ENCODE measurements around the gene RTCB.

The RTCB gene

GRCh38 chr22:32411829-32412592, at the start of gene RTCB:
TSS of gene RTCB (minus strand) at chr22:32412247. CDS start at chr22:32412156, 91 bp downstream.
- DNase-seq (ENCODE audit: low spot score): peak; percentile 95

GRCh38 chr22:32457031-32457430, 45.0 kb upstream of the RTCB start:
- DNase-seq (ENCODE audit: low spot score): no peak

- no peak for DNase-seq (ENCODE audit: low spot score)
Observed at GRCh38 chr22:32448980-32449379, 36.9 kb upstream of the RTCB start.

- DNase-seq (ENCODE audit: low spot score): no peak
Observed at GRCh38 chr22:32446321-32446720, 34.3 kb upstream of the RTCB start.

- DNase-seq (ENCODE audit: low spot score): no peak
Observed at GRCh38 chr22:32444068-32444467, 32.0 kb upstream of the RTCB start.

GRCh38 chr22:32430352-32430751, 18.3 kb upstream of the RTCB start:
- no peak for DNase-seq (ENCODE audit: low spot score)

GRCh38 chr22:32426881-32427280, 14.8 kb upstream of the RTCB start:
- DNase-seq (ENCODE audit: low spot score): no peak

GRCh38 chr22:32423664-32424063, 11.6 kb upstream of the RTCB start:
- DNase-seq (ENCODE audit: low spot score): no peak

- DNase-seq (ENCODE audit: low spot score): no peak
Observed at GRCh38 chr22:32422062-32422461, 10.0 kb upstream of the RTCB start.

- no peak for DNase-seq (ENCODE audit: low spot score)
Observed at GRCh38 chr22:32421484-32421883, 9.4 kb upstream of the RTCB start.

GRCh38 chr22:32417906-32418305, 5.9 kb upstream of the RTCB start:
- no peak for DNase-seq (ENCODE audit: low spot score)

- DNase-seq (ENCODE audit: low spot score): no peak
Observed at GRCh38 chr22:32416556-32417085, 4.6 kb upstream of the RTCB start.

- no peak for DNase-seq (ENCODE audit: low spot score)
Observed at GRCh38 chr22:32414191-32414590, 2.1 kb upstream of the RTCB start.

GRCh38 chr22:32413719-32414118, 1.7 kb upstream of the RTCB start:
- no peak for DNase-seq (ENCODE audit: low spot score)

- DNase-seq (ENCODE audit: low spot score): peak; percentile 23
Observed at GRCh38 chr22:32411402-32411801, 645 bp downstream of the RTCB start.

GRCh38 chr22:32410459-32410858, 1.6 kb downstream of the RTCB start:
- DNase-seq (ENCODE audit: low spot score): no peak

GRCh38 chr22:32409977-32410376, 2.1 kb downstream of the RTCB start:
- no peak for DNase-seq (ENCODE audit: low spot score)

- no peak for DNase-seq (ENCODE audit: low spot score)
Observed at GRCh38 chr22:32407936-32408335, 4.1 kb downstream of the RTCB start.

- no peak for DNase-seq (ENCODE audit: low spot score)
Observed at GRCh38 chr22:32407312-32407711, 4.7 kb downstream of the RTCB start.

GRCh38 chr22:32404021-32404420, 8.0 kb downstream of the RTCB start:
- no peak for DNase-seq (ENCODE audit: low spot score)

- no peak for DNase-seq (ENCODE audit: low spot score)
Observed at GRCh38 chr22:32401486-32401885, 10.6 kb downstream of the RTCB start.

GRCh38 chr22:32396746-32397145, 15.3 kb downstream of the RTCB start:
- DNase-seq (ENCODE audit: low spot score): peak; percentile 25

GRCh38 chr22:32396255-32396654, 15.8 kb downstream of the RTCB start:
- DNase-seq (ENCODE audit: low spot score): no peak

- DNase-seq (ENCODE audit: low spot score): no peak
Observed at GRCh38 chr22:32395107-32395506, 16.9 kb downstream of the RTCB start.

Data from AG20443 (cell line).